Measurements from ENCODE around the gene NLGN1.

GRCh38 chr3:174322789-174323188 is 925.2 kb downstream of the NLGN1 start:
- no peak for TF ChIP-seq CTCF (IDR thresholded peaks at IDR 0.05)
- TF ChIP-seq EZH2phosphoT487 (IDR thresholded peaks at IDR 0.05), result no peak
